Thyroid gland (tissue), 4 donors: ENCODE data around the gene ADAT3.
A peak's percentile ranks its signal among the peaks of the same experiment; 100 is the strongest.

Experiments used
- POLR2A ChIP-seq, 2 donors: fragments of 450-650 bp; IDR thresholded peaks; one replicate each; pipeline ENCODE4 v1.6.1; 2017; ENCODE audit warnings: antibody characterized with exemption in 2 of 2, mild to moderate bottlenecking in 2 of 2, moderate library complexity in 1 of 2
- TF ChIP-seq, protein P1 (sequence below), 6 experiments: fragments of 200-600 bp in 3 of 6; fragments of 450-650 bp in 3 of 6; sonication (generic) in 3 of 6; IDR thresholded peaks; one replicate each; pipeline ENCODE4 v1.5.1; 2016 to 2019; ENCODE audit warnings: antibody characterized with exemption in 6 of 6, mild to moderate bottlenecking in 2 of 6, inconsistent platforms in 1 of 6, moderate library complexity in 1 of 6

DNA sequence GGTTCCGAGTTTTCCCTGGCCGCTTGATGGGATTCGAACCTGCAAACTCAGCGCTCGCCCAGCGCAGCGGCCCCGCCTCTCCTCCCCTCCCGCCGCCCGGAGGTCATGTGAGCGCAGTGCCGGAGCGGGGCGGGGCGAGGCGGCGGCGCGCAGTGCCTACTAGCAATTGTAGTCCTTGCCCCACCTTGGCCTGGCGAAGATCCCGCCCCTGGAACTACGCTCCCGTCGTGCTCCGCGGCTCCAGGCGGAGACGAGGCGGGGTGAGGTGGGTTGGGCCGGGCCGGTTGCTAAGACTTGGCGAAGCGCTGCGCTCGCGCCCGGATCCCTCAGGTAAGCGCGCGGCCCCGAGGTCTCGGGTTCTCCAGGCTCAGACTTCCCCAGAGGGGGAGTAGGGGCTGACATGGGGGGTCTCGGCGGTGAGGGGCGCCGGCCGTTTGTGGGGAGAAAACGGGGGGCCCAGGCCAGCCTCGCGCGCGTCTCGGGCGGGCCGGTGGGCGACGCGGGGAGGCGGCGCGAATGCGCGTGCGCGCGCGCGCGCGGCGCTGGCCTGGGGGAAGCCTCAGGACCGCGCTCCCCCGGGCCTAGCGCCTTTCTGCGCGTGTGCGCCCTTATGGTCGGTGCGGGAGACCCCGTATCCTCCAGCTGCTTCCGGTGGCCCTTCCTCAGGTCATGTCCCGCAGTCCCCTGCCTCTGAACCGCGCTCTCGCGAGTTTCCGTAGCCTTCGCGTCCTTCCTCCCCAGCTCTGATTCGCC is at the start of gene ADAT3, which contains the start of gene SCAMP4:
- TF ChIP-seq, protein P1, sequence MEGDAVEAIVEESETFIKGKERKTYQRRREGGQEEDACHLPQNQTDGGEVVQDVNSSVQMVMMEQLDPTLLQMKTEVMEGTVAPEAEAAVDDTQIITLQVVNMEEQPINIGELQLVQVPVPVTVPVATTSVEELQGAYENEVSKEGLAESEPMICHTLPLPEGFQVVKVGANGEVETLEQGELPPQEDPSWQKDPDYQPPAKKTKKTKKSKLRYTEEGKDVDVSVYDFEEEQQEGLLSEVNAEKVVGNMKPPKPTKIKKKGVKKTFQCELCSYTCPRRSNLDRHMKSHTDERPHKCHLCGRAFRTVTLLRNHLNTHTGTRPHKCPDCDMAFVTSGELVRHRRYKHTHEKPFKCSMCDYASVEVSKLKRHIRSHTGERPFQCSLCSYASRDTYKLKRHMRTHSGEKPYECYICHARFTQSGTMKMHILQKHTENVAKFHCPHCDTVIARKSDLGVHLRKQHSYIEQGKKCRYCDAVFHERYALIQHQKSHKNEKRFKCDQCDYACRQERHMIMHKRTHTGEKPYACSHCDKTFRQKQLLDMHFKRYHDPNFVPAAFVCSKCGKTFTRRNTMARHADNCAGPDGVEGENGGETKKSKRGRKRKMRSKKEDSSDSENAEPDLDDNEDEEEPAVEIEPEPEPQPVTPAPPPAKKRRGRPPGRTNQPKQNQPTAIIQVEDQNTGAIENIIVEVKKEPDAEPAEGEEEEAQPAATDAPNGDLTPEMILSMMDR (IDR thresholded peaks at IDR 0.05), result no peak
- peak; percentile 55 to 89 for TF ChIP-seq POLR2A (IDR thresholded peaks at IDR 0.05)
